ENCODE results near the gene HTATSF1.

- TF ChIP-seq CTCF (conservative IDR thresholded peaks at IDR 0.05; ENCODE audit: low read length): no peak
- no peak for TF ChIP-seq EZH2phosphoT487 (IDR thresholded peaks at IDR 0.05; ENCODE audit: borderline replicate concordance)
Observed at GRCh38 chrX:136457303-136457917, 40.0 kb upstream of the HTATSF1 start.
